HL-60 (cell line): Measurements from ENCODE around the gene KREMEN2.

Source experiments
- DNase-seq, 2 experiments: peaks; one replicate each; pipeline ENCODE4 v3.0.0-alpha.2; 2010 to 2020; ENCODE audit warnings: low read depth in 1 of 2, low spot score in 1 of 2
- H3K27ac ChIP-seq: fragments of 250-450 bp; sonication (Bioruptor Pico); replicated peaks from 2 replicates; pipeline ENCODE4 v1.5.1; 2020; ENCODE audit warnings: mild to moderate bottlenecking, moderate library complexity
- H3K27me3 ChIP-seq: fragments of 250-450 bp; sonication (Bioruptor Pico); 2 replicates; pipeline ENCODE4 v1.5.1; 2021; ENCODE audit warnings: mild to moderate bottlenecking, moderate library complexity; ENCODE audit not compliant: insufficient read depth, poor library complexity, severe bottlenecking
- H3K4me3 ChIP-seq: replicated peaks from 2 replicates; pipeline ENCODE4 v1.5.1; 2011; ENCODE audit warnings: mild to moderate bottlenecking, control low read depth, low read length; ENCODE audit not compliant: insufficient read depth
- CTCF ChIP-seq: IDR thresholded peaks from one replicate; pipeline ENCODE4 v1.5.1; 2011; ENCODE audit warnings: low read length, control low read depth, inconsistent platforms; ENCODE audit not compliant: insufficient read depth
- GABPA ChIP-seq: IDR thresholded peaks from 2 replicates; pipeline ENCODE4 v1.6.1; 2012; ENCODE audit warnings: low read depth
- POLR2AphosphoS5 ChIP-seq: IDR thresholded peaks from 2 replicates; pipeline ENCODE4 v1.6.1; 2012; ENCODE audit warnings: low read depth
- SPI1 ChIP-seq: IDR thresholded peaks from 2 replicates; pipeline ENCODE4 v1.6.1; 2012; ENCODE audit warnings: low read depth, mild to moderate bottlenecking, borderline replicate concordance
- TF ChIP-seq, protein P1 (sequence below): IDR thresholded peaks from 2 replicates; pipeline ENCODE4 v1.6.1; 2012; ENCODE audit warnings: low read depth; ENCODE audit not compliant: insufficient replicate concordance

Gene KREMEN2

GRCh38 chr16:2933701-2934100, 30.4 kb upstream of the KREMEN2 start:
- Histone ChIP-seq H3K27me3 (no peaks in the 10 kb centered on the region), H3K27ac (no peak overlapping the region), H3K4me3 (no peak overlapping the region)
- TF ChIP-seq, protein P1, sequence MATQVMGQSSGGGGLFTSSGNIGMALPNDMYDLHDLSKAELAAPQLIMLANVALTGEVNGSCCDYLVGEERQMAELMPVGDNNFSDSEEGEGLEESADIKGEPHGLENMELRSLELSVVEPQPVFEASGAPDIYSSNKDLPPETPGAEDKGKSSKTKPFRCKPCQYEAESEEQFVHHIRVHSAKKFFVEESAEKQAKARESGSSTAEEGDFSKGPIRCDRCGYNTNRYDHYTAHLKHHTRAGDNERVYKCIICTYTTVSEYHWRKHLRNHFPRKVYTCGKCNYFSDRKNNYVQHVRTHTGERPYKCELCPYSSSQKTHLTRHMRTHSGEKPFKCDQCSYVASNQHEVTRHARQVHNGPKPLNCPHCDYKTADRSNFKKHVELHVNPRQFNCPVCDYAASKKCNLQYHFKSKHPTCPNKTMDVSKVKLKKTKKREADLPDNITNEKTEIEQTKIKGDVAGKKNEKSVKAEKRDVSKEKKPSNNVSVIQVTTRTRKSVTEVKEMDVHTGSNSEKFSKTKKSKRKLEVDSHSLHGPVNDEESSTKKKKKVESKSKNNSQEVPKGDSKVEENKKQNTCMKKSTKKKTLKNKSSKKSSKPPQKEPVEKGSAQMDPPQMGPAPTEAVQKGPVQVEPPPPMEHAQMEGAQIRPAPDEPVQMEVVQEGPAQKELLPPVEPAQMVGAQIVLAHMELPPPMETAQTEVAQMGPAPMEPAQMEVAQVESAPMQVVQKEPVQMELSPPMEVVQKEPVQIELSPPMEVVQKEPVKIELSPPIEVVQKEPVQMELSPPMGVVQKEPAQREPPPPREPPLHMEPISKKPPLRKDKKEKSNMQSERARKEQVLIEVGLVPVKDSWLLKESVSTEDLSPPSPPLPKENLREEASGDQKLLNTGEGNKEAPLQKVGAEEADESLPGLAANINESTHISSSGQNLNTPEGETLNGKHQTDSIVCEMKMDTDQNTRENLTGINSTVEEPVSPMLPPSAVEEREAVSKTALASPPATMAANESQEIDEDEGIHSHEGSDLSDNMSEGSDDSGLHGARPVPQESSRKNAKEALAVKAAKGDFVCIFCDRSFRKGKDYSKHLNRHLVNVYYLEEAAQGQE: no peak
- TF ChIP-seq GABPA: no peak
- TF ChIP-seq POLR2AphosphoS5: no peak
- no peak for TF ChIP-seq SPI1
- TF ChIP-seq CTCF: no peak
- DNase-seq: no peak

GRCh38 chr16:2934450-2934849, 29.6 kb upstream of the KREMEN2 start:
- DNase-seq: no peak
- no peak overlapping the region for H3K4me3 ChIP-seq
- TF ChIP-seq, protein P1: no peak
- no peaks in the 10 kb centered on the region for H3K27me3 ChIP-seq
- no peak overlapping the region for H3K27ac ChIP-seq

DNA sequence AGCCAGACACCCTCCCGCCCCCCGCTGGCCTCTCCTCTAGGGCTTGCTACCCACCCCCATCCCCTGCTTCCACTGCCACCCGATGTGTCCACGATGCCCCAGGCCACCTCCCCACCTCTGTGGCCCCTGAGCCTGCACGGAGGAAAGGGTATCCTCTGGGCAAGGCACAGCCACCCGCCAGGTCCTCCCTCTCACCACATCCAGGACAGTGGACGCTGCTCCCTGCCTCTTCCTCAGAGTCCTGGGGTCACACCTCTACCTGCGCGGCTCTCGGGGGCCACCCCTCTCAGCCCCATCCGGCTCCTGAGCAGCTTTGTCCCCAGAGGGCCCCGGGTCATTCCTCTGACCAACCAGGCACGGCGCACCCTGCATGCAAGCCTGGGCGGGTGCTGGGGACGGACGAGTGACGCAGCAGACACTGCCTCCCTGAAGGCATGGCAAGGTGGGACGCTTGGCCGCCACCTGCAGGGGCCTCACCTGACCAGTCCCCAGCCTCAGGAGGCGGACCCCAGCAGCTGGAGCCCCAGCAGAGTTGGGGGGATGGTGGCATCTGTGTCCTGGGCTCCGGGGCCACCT, 27.6 kb upstream of the KREMEN2 start:
- no peak for DNase-seq
- H3K27me3 ChIP-seq: no peaks in the 10 kb centered on the region
- TF ChIP-seq GABPA (no peak), SPI1 (no peak)
- TF ChIP-seq, protein P1: no peak
- no peak overlapping the region for H3K27ac ChIP-seq
- H3K4me3 ChIP-seq: no peak overlapping the region

DNA sequence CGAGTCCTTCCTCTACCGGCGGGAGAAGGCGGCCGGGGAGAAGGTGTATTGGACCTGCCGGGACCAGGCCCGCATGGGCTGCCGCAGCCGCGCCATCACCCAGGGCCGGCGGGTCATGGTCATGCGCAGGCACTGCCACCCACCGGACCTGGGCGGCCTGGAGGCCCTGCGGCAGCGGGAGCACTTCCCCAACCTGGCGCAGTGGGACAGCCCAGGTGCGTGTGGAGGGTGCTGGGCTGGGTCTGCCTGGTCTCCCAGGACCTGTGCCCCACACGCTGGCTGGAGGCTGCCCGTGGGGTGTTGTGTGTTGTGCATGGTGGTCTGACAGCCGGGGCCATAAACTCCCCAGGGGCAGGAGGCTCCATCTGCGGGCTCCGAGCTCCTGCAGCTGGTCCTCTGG, 26.9 kb upstream of the KREMEN2 start:
- no peak for TF ChIP-seq GABPA
- no peak for TF ChIP-seq SPI1
- TF ChIP-seq POLR2AphosphoS5: no peak
- no peak for TF ChIP-seq CTCF
- TF ChIP-seq, protein P1: no peak
- no peak overlapping the region for H3K4me3 ChIP-seq

More for the DNA sequence above, 26.9 kb upstream of the KREMEN2 start:
- no peak for DNase-seq
- H3K27me3 ChIP-seq: no peaks in the 10 kb centered on the region
- no peak overlapping the region for H3K27ac ChIP-seq
